Measurements from ENCODE around the gene NUDCD2. TPM values are rescaled to one million over a fixed set of nuclear protein-coding genes. Genes with fewer than 3 reads are reported as not detected.

The NUDCD2 gene
- total and polyA plus RNA-seq, 9 of the 15 experiments (the other 6 are each of a cell fraction or from before 2014, with no cell fraction given), result 14.6 to 76.9 (median 32.5) TPM

GRCh38 chr5:163505368-163506094 lies 45.6 kb upstream of the NUDCD2 start, which contains the start of gene MAT2B (continued):
- no peak for TF ChIP-seq ZBTB9 (CRISPR knock-in tag; IDR thresholded peaks at IDR 0.05)
- no peak for TF ChIP-seq ZNF175 (CRISPR knock-in tag; IDR thresholded peaks at IDR 0.05; ENCODE audit: low read depth)
- TF ChIP-seq RB1 (IDR thresholded peaks at IDR 0.05; ENCODE audit: low read depth), result peak; percentile 68
- TF ChIP-seq EHMT2 (IDR thresholded peaks at IDR 0.05), result no peak
- TF ChIP-seq POLR2H (tag; IDR thresholded peaks at IDR 0.05; ENCODE audit: low read depth), result peak; percentile 87
- TF ChIP-seq ATF6 (CRISPR knock-in tag; IDR thresholded peaks at IDR 0.05), result 0 out of 2 replicates have a peak, but pooled peaks have one; percentile 44
- no peak for TF ChIP-seq GTF3C2 (IDR thresholded peaks at IDR 0.05; ENCODE audit: borderline replicate concordance, extremely low read depth, insufficient read length)
- no peak for TF ChIP-seq RFX5 (IDR thresholded peaks at IDR 0.05; ENCODE audit: low read depth, low read length)
- peak; percentile 88 for TF ChIP-seq EP400 (IDR thresholded peaks at IDR 0.05)
- TF ChIP-seq ZNF589 (CRISPR knock-in tag; IDR thresholded peaks at IDR 0.05; ENCODE audit: low read depth), result no peak
- no peak for TF ChIP-seq ZNF277 (CRISPR knock-in tag; IDR thresholded peaks at IDR 0.05; ENCODE audit: borderline replicate concordance)
- no peak for TF ChIP-seq HBP1 (CRISPR knock-in tag; IDR thresholded peaks at IDR 0.05)
- peak; percentile 3; the same call in 1 of the 2 replicates for TF ChIP-seq USF2 (CRISPR knock-in tag; IDR thresholded peaks at IDR 0.05)
- peak; percentile 50 for TF ChIP-seq HNRNPLL (IDR thresholded peaks at IDR 0.05; ENCODE audit: low read depth, low read length, poor library complexity, severe bottlenecking)
- peak; percentile 40; the same call in 1 of the 2 replicates for TF ChIP-seq SP1 (CRISPR knock-in tag; IDR thresholded peaks at IDR 0.05)
- peak; percentile 87 for TF ChIP-seq RBBP5 (IDR thresholded peaks at IDR 0.05; ENCODE audit: borderline replicate concordance, insufficient read depth, low read length, poor library complexity, severe bottlenecking)

All from K562 (cell line).